Stimulated activated CD4-positive, alpha-beta T cell treated with anti-CD3 and anti-CD28 coated beads, TNF-alpha, amount 100 ng/mL, for 48 hours (primary cell): Measurements from ENCODE around the gene ETS2.
"Not testable (repeated sequence)": the region's sequence is repeated elsewhere in the genome, so short reads cannot be mapped to it uniquely, and the experiment has no call there.

Experiments
- DNase-seq, 3 donors: peaks; one replicate each; pipeline ENCODE4 v3.0.0-alpha.2; 2020; ENCODE audit warnings: low read depth in 3 of 3

Gene ETS2

DNA sequence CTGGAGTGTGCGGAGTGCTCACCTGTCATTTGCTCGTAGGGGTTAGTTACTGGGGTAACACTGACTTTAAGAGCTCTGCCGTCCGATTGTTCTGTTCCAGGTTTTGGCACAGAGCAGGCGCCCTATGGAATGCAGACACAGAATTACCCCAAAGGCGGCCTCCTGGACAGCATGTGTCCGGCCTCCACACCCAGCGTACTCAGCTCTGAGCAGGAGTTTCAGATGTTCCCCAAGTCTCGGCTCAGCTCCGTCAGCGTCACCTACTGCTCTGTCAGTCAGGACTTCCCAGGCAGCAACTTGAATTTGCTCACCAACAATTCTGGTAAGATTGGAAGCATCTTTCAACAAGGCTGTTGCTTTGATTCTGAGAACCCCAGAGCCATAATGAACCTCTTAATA lies 12.6 kb downstream of the ETS2 start:
- no peak for DNase-seq

- DNase-seq, result no peak
Observed at GRCh38 chr21:38819051-38819718, 13.5 kb downstream of the ETS2 start.

GRCh38 chr21:38819719-38820159 lies 14.0 kb downstream of the ETS2 start:
- no peak for DNase-seq

- DNase-seq, result no peak
Observed at GRCh38 chr21:38820471-38821239, 14.9 kb downstream of the ETS2 start.

GRCh38 chr21:38821248-38821647 lies 15.5 kb downstream of the ETS2 start:
- no peak for DNase-seq

- DNase-seq, result no peak
Observed at GRCh38 chr21:38821959-38822682, 16.4 kb downstream of the ETS2 start.

DNA sequence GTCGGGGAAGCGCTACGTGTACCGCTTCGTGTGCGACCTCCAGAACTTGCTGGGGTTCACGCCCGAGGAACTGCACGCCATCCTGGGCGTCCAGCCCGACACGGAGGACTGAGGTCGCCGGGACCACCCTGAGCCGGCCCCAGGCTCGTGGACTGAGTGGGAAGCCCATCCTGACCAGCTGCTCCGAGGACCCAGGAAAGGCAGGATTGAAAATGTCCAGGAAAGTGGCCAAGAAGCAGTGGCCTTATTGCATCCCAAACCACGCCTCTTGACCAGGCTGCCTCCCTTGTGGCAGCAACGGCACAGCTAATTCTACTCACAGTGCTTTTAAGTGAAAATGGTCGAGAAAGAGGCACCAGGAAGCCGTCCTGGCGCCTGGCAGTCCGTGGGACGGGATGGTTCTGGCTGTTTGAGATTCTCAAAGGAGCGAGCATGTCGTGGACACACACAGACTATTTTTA lies 17.1 kb downstream of the ETS2 start:
- no peak for DNase-seq

GRCh38 chr21:38823737-38824123 lies 18.0 kb downstream of the ETS2 start:
- no peak for DNase-seq

DNA sequence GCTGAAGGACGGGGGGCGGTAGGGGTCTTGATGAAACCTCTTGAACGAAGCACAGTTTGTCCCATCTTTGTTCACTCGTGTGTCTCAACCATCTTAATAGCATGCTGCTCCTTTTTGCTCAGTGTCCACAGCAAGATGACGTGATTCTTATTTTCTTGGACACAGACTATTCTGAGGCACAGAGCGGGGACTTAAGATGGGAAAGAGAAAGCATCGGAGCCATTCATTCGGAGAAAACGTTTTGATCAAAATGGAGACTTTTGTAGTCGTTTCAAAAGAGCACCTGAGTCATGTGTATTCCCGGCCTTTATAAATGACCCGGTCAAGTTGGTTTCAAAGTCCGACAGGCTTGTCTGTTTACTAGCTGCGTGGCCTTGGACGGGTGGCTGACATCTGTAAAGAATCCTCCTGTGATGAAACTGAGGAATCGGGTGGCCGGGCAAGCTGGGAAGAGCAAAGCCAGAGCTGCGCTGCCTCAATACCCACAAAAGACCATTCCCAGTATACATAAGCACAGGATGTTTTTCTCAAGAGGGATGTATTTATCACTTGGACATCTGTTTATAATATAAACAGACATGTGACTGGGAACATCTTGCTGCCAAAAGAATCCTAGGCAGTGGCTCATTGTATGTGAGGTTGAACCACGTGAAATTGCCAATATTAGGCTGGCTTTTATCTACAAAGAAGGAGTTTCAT lies 18.5 kb downstream of the ETS2 start:
- no peak for DNase-seq

- DNase-seq, result no peak
Observed at GRCh38 chr21:38825269-38825668, 19.5 kb downstream of the ETS2 start.

GRCh38 chr21:38825921-38826320 lies 20.2 kb downstream of the ETS2 start:
- DNase-seq, result no peak

DNA sequence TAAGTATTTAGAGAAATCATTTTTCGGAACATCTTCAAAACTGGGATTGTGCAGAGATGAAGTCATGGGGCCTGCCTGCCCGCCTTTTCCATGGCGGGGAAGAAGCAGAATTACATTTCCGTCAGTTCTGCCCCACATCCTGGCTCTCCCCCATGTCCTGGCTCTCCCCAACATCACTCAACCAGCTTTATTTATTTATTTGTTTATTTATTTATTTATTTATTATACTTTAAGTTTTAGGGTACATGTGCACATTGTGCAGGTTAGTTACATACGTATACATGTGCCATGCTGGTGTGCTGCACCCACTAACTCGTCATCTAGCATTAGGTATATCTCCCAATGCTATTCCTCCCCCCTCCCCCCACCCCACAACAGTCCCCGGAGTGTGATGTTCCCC lies 22.4 kb downstream of the ETS2 start:
- not testable (repeated sequence) for DNase-seq

DNA sequence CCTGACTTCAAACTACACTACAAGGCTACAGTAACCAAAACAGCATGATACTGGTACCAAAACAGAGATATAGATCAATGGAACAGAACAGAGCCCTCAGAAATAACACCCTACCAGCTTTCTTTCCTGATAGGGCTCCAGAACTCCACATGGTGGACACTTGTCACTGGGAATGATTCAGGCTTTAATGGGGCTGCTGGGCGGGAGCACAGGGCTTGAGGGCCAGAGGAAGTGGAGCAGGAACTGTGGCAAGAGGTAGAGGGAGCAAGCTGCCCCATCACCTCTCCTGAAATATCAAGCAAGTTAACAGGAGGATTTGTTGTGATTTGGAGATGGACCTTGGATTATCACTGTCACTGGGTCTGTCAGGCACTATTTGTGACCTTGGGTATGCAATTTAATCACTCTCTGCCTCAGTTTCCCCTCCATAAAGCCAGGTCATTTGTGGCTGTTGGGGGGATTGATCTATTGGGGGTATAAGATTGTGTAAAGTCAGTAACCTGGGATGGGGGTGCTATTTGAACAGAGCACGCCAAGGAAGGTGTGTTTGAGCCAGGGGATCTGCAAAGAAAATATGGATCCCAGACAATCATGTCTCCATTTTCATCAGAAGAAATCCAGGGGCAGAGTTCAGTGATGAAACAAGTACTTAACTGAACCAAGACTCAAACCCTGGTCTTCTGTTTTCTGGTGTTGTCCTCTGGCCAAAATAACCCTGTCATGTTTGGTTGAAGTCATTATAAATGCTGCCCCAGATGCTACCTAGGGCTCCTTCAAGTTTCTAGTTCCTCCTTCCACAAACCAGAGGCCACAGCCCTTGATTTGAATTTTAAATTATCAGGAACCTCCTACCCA lies 25.2 kb downstream of the ETS2 start:
- no peak for DNase-seq

DNA sequence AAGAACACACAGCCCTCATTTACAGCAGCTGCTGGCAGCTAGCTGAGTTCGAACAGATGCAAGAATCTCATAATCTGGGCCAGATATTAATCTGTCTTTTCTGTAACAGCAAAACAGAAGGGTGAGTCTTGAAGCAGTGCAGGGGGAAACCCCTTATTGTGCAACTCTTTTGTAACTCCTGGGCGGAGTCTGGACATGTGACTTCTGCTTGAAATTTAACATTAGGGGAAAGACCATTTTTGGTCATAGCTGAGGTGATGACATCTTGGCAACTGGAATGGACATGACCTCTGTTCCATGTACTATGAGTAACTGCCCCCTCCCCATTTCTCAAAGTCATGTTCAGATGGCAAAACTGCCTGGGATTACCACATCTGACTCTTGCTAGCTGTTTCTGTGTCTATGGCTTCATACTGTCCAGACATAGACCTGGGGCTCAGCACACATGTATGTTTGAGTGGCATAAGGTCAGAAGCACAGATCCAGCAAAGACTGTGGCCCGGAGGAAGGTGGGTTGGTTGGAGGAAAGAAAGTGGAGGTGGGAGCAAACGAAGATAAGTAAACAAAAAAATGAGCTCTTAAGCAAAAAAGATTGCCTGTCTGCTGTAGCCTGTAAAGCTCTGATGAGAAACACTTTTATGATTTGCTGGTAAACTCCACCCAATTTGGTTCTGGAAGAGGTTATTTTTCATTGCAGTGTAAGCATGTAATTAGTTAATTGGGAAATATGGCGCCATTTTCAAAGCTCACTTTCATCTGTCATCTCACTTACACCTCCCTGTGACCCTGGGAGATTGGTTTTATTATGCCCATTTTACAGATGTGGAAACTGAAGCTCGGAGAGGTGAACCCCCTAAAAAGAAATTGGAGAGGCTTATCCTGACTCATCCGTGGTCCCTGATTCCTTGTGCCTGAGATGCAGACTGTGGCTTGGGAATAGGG lies 26.1 kb downstream of the ETS2 start:
- peak in 2 of 3 donors; percentile 31 to 33 for DNase-seq

DNA sequence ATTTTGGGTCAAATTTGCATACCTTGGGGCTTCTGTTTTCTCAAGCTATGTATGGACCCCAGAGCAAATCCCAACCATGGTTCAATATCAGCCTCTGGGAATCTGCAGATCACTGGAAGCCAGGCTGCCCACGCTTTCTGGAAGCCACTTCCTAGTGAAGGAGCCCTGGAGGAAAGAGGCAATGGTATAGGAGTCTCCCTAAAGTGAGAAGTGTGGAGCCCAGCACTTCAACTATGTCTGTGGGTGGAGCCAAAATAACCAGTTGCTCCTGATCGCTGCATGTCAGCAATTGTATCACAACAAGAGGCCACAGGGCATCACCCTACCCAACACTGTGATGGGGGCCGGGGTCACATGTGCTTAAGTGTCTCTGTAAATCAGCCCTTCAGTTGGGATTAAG lies 26.9 kb downstream of the ETS2 start:
- no peak for DNase-seq

- DNase-seq, result no peak
Observed at GRCh38 chr21:38833117-38833516, 27.4 kb downstream of the ETS2 start.

DNA sequence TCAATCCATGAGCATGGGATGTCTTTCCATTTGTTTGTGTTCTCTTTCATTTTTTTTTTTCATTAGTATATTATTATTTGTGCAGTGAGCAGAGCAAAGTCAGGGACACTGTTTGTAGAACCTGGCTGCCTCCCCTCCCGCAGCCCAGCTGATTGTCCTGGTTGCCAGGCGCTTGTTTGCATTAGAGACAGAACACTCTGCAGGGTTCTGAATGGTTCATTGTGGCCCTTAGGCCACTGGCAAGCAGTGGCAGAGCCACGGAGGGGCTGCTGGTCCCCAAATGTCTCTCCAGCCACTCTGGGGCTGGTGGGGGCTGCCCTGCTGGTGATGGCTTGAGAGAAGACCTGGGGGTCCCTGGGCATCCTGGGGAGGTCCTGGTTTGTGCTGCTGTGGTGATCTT lies 29.0 kb downstream of the ETS2 start:
- DNase-seq, result no peak

GRCh38 chr21:38837806-38838461 lies 32.2 kb downstream of the ETS2 start:
- no peak for DNase-seq

- DNase-seq, result no peak
Observed at GRCh38 chr21:38838598-38839327, 33.0 kb downstream of the ETS2 start.
